ENCODE results near the gene RABGEF1.
"Not testable (repeated sequence)": the region's sequence is repeated elsewhere in the genome, so short reads cannot be mapped to it uniquely, and the experiment has no call there.

Gene RABGEF1

GRCh38 chr7:66765322-66766025, 24.9 kb downstream of the RABGEF1 start:
- DNase-seq (ENCODE audit: low read depth in 2 of 2) = not testable (repeated sequence)

GRCh38 chr7:66766041-66766440, 25.5 kb downstream of the RABGEF1 start:
- DNase-seq (ENCODE audit: low read depth in 2 of 2) = no peak

- not testable (repeated sequence) for DNase-seq (ENCODE audit: low read depth in 2 of 2)
Measured at GRCh38 chr7:66767486-66767885, 27.0 kb downstream of the RABGEF1 start.

- DNase-seq (ENCODE audit: low read depth in 2 of 2) = no peak
Measured at GRCh38 chr7:66768865-66769832, 28.6 kb downstream of the RABGEF1 start.

- no peak for DNase-seq (ENCODE audit: low read depth in 2 of 2)
Measured at GRCh38 chr7:66769833-66770512, 29.4 kb downstream of the RABGEF1 start.

- no peak for DNase-seq (ENCODE audit: low read depth in 2 of 2)
Measured at GRCh38 chr7:66771795-66772194, 31.3 kb downstream of the RABGEF1 start.

GRCh38 chr7:66773744-66774143, 33.2 kb downstream of the RABGEF1 start:
- not testable (repeated sequence) for DNase-seq (ENCODE audit: low read depth in 2 of 2)

- not testable (repeated sequence) for DNase-seq (ENCODE audit: low read depth in 2 of 2)
Measured at GRCh38 chr7:66776383-66776782, 35.9 kb downstream of the RABGEF1 start.

GRCh38 chr7:66776800-66777442, 36.4 kb downstream of the RABGEF1 start:
- DNase-seq (ENCODE audit: low read depth in 2 of 2) = no peak

GRCh38 chr7:66778201-66778600, 37.7 kb downstream of the RABGEF1 start:
- DNase-seq (ENCODE audit: low read depth in 2 of 2) = no peak

GRCh38 chr7:66779669-66780409, 39.3 kb downstream of the RABGEF1 start:
- no peak for DNase-seq (ENCODE audit: low read depth in 2 of 2)

- no peak for DNase-seq (ENCODE audit: low read depth in 2 of 2)
Measured at GRCh38 chr7:66781408-66782090, 41.0 kb downstream of the RABGEF1 start.

- DNase-seq (ENCODE audit: low read depth in 2 of 2) = not testable (repeated sequence)
Measured at GRCh38 chr7:66782875-66783274, 42.3 kb downstream of the RABGEF1 start.

GRCh38 chr7:66783887-66784595, 43.5 kb downstream of the RABGEF1 start:
- not testable (repeated sequence) for DNase-seq (ENCODE audit: low read depth in 2 of 2)

GRCh38 chr7:66790196-66790595, 49.7 kb downstream of the RABGEF1 start:
- DNase-seq (ENCODE audit: low read depth in 2 of 2) = no peak

GRCh38 chr7:66790725-66791124, 50.2 kb downstream of the RABGEF1 start:
- no peak for DNase-seq (ENCODE audit: low read depth in 2 of 2)

- no peak for DNase-seq (ENCODE audit: low read depth in 2 of 2)
Measured at GRCh38 chr7:66800591-66800990, 60.1 kb downstream of the RABGEF1 start.

GRCh38 chr7:66804001-66804400, 63.5 kb downstream of the RABGEF1 start:
- DNase-seq (ENCODE audit: low read depth in 2 of 2) = no peak

- DNase-seq (ENCODE audit: low read depth in 2 of 2) = no peak
Measured at GRCh38 chr7:66807736-66808135, 67.2 kb downstream of the RABGEF1 start.

GRCh38 chr7:66810716-66811115, 70.2 kb downstream of the RABGEF1 start:
- DNase-seq (ENCODE audit: low read depth in 2 of 2) = no peak
